PC-3 (cell line): ENCODE data around the gene CFAP58. TPM values are rescaled to one million over a fixed set of nuclear protein-coding genes. Genes with fewer than 3 reads are reported as not detected.

Experiments used
- ATAC-seq: fragments of 200-7000 bp; cut with Tn5 transposase; 2 replicates; pipeline ENCODE4 v1.9.1; 2020; ENCODE audit warnings: mild to moderate bottlenecking, moderate library complexity
- BruUV-seq: library from RNA; stranded (reverse); fragments of 400-500 nt; replicated peaks from 2 replicates; lab custom pipeline; 2021; lab: Mats Ljungman, UMichigan
- CTCF ChIA-PET: fragments of 300-600 bp; sonication (Branson Sonifier 250); formaldehyde crosslinking; loops from one replicate; lab custom pipeline; 2022; ENCODE audit warnings: antibody characterized with exemption; lab: Charles Lee
- POLR2A ChIA-PET: fragments of 300-600 bp; sonication (Branson Sonifier 250); formaldehyde crosslinking; loops from one replicate; lab custom pipeline; 2022; ENCODE audit warnings: antibody characterized with exemption; ENCODE audit not compliant: unreplicated experiment; lab: Charles Lee
- DNase-seq: peaks from one replicate; pipeline ENCODE4 v3.0.0-alpha.2; 2015
- H2AFZ ChIP-seq: fragments of 300-600 bp; sonication (generic); 2 replicates; pipeline ENCODE4 v1.6.0; 2016; ENCODE audit warnings: antibody characterized with exemption, low read length
- H3F3A ChIP-seq: fragments of 300-600 bp; sonication (generic); one replicate; pipeline ENCODE4 v1.6.0; 2017; ENCODE audit warnings: antibody characterized with exemption, low read length, control low read depth, mild to moderate bottlenecking; ENCODE audit not compliant: unreplicated experiment
- H3K27ac ChIP-seq: fragments of 300-600 bp; sonication (generic); 2 replicates; pipeline ENCODE4 v1.5.1; 2016; ENCODE audit warnings: mild to moderate bottlenecking, low read length
- H3K27me3 ChIP-seq: fragments of 300-600 bp; sonication (generic); 2 replicates; pipeline ENCODE4 v1.6.1; 2016; ENCODE audit warnings: low read length, mixed read lengths
- H3K36me3 ChIP-seq: fragments of 300-600 bp; sonication (generic); 2 replicates; pipeline ENCODE4 v1.6.1; 2016; ENCODE audit warnings: low read depth, mixed run types, low read length, mixed read lengths
- H3K4me1 ChIP-seq: fragments of 300-600 bp; sonication (generic); 2 replicates; pipeline ENCODE4 v1.5.1; 2016; ENCODE audit warnings: low read length; ENCODE audit not compliant: insufficient read depth
- H3K4me2 ChIP-seq: fragments of 300-600 bp; sonication (generic); 2 replicates; pipeline ENCODE4 v1.6.0; 2016; ENCODE audit warnings: low read length
- H3K4me3 ChIP-seq: fragments of 300-600 bp; sonication (generic); 2 replicates; pipeline ENCODE4 v1.5.1; 2016; ENCODE audit warnings: mild to moderate bottlenecking, low read length, mixed read lengths
- H3K79me2 ChIP-seq: fragments of 300-600 bp; sonication (generic); 2 replicates; pipeline ENCODE4 v1.6.1; 2017; ENCODE audit warnings: low read length, mixed read lengths
- H3K9ac ChIP-seq: fragments of 300-600 bp; sonication (generic); 2 replicates; pipeline ENCODE4 v1.6.0; 2016; ENCODE audit warnings: mild to moderate bottlenecking, low read length
- H3K9me2 ChIP-seq: fragments of 300-600 bp; sonication (generic); replicated peaks from 2 replicates; pipeline ENCODE4 v1.6.1; 2016; ENCODE audit warnings: mixed run types, low read length, mixed read lengths
- H3K9me3 ChIP-seq: fragments of 300-600 bp; sonication (generic); 2 replicates; pipeline ENCODE4 v1.6.1; 2016; ENCODE audit warnings: low read length, mixed read lengths
- H4K20me1 ChIP-seq: fragments of 300-600 bp; sonication (generic); 2 replicates; pipeline ENCODE4 v1.6.1; 2016; ENCODE audit warnings: low read length, mixed read lengths
- EZH2 ChIP-seq: fragments of 300-600 bp; sonication (generic); IDR thresholded peaks from one replicate; pipeline ENCODE4 v1.6.1; 2017; ENCODE audit warnings: antibody characterized with exemption, mild to moderate bottlenecking, low read length; ENCODE audit not compliant: unreplicated experiment
- EZH2phosphoT487 ChIP-seq: fragments of 300-600 bp; sonication (generic); IDR thresholded peaks from 2 replicates; pipeline ENCODE4 v1.6.1; 2018; ENCODE audit warnings: mild to moderate bottlenecking, antibody characterized with exemption, low read length, borderline replicate concordance
- intact Hi-C: fragments of 100-400 bp; cut with micrococcal nuclease; formaldehyde crosslinking; loops from 2 replicates; pipeline ENCODE4 v1.9.0; 2023
- total RNA-seq: library from RNA; depleted of rRNA; stranded (reverse); fragments of >200 nt; gene quantifications from 2 replicates; pipeline ENCODE4 v1.2.3, GENCODE V29; 2014
- TF ChIP-seq, protein P1 (sequence below): fragments of 300-600 bp; sonication (generic); conservative IDR thresholded peaks from 2 replicates; pipeline ENCODE4 v1.5.1; 2017; ENCODE audit warnings: antibody characterized with exemption, low read depth, mild to moderate bottlenecking, low read length

CFAP58 gene
- total RNA-seq, 1 experiment from 2014 or later: 0.26 TPM

GRCh38 chr10:104435822-104436221 is 82.2 kb downstream of the CFAP58 start:
- intact Hi-C loops: no loop called here
- Histone ChIP-seq H3K36me3 (no peaks in the 10 kb centered on the region), H2AFZ (no peak overlapping the region), H4K20me1 (no peaks in the 10 kb centered on the region), H3K4me2 (no peak overlapping the region), H3K4me1 (no peaks in the 10 kb centered on the region), H3K79me2 (no peaks in the 10 kb centered on the region), H3K9me2 (no peaks in the 10 kb centered on the region), H3K27ac (no peak overlapping the region), H3K9ac (no peak overlapping the region), H3K27me3 (peaks cover 7% of the 10 kb centered on the region), H3F3A (no peaks in the 10 kb centered on the region), H3K4me3 (no peak overlapping the region), H3K9me3 (no peaks in the 10 kb centered on the region)
- ChIA-PET POLR2A (no interaction called here), CTCF (no interaction called here)
- DNase-seq (no peak), ATAC-seq (no peak)
- BruUV-seq: no TSS peak
- TF ChIP-seq, protein P1, sequence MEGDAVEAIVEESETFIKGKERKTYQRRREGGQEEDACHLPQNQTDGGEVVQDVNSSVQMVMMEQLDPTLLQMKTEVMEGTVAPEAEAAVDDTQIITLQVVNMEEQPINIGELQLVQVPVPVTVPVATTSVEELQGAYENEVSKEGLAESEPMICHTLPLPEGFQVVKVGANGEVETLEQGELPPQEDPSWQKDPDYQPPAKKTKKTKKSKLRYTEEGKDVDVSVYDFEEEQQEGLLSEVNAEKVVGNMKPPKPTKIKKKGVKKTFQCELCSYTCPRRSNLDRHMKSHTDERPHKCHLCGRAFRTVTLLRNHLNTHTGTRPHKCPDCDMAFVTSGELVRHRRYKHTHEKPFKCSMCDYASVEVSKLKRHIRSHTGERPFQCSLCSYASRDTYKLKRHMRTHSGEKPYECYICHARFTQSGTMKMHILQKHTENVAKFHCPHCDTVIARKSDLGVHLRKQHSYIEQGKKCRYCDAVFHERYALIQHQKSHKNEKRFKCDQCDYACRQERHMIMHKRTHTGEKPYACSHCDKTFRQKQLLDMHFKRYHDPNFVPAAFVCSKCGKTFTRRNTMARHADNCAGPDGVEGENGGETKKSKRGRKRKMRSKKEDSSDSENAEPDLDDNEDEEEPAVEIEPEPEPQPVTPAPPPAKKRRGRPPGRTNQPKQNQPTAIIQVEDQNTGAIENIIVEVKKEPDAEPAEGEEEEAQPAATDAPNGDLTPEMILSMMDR: no peak
- no peak for TF ChIP-seq EZH2
- no peak for TF ChIP-seq EZH2phosphoT487

- H3F3A ChIP-seq: no peaks in the 10 kb centered on the region
- no peak overlapping the region for H3K4me3 ChIP-seq
- no peaks in the 10 kb centered on the region for H3K79me2 ChIP-seq
- no peak overlapping the region for H3K27ac ChIP-seq
- no peak for TF ChIP-seq EZH2phosphoT487
- TF ChIP-seq, protein P1: no peak
- no peak for TF ChIP-seq EZH2
- no peak overlapping the region for H3K9ac ChIP-seq
- ATAC-seq (no peak), DNase-seq (no peak)
- intact Hi-C loops: no loop called here
- ChIA-PET POLR2A (no interaction called here), CTCF (no interaction called here)
- no peak overlapping the region for H2AFZ ChIP-seq
- no TSS peak for BruUV-seq
- H3K27me3 ChIP-seq: peaks cover 7% of the 10 kb centered on the region; the same call in 1 of the 2 replicates
- H3K36me3 ChIP-seq: no peaks in the 10 kb centered on the region
- no peaks in the 10 kb centered on the region for H4K20me1 ChIP-seq
- no peak overlapping the region for H3K4me2 ChIP-seq
- no peaks in the 10 kb centered on the region for H3K4me1 ChIP-seq
- H3K9me3 ChIP-seq: no peaks in the 10 kb centered on the region
- no peaks in the 10 kb centered on the region for H3K9me2 ChIP-seq
Observed at GRCh38 chr10:104437226-104437625, 83.6 kb downstream of the CFAP58 start.

DNA sequence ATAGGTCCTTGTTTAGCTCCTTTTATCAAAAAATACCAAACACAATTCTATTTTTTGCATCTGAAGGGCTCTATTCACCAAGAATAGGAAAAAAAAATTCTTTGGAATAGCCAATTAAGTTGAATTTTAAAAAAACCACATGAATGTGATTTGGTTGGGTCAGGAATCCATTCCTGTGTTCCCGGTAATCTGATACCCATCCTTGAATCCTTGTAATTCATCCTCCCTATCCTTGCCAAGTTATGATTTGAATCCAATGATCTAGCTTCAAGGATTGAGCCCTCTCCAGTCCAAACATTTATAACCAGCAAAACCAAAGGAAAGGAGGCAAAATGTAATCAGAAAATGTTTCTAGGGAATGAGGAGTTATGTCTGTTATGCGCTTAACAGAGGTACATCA is 86.6 kb downstream of the CFAP58 start:
- Histone ChIP-seq H3K9ac (no peak overlapping the region), H3K4me2 (no peak overlapping the region), H3K36me3 (no peaks in the 10 kb centered on the region), H3K4me1 (no peaks in the 10 kb centered on the region), H3K27me3 (peaks cover 7% of the 10 kb centered on the region; the same call in 1 of the 2 replicates), H3K27ac (no peak overlapping the region), H3F3A (no peaks in the 10 kb centered on the region), H2AFZ (no peak overlapping the region), H3K4me3 (no peak overlapping the region), H3K9me3 (no peaks in the 10 kb centered on the region), H4K20me1 (no peaks in the 10 kb centered on the region), H3K9me2 (no peaks in the 10 kb centered on the region), H3K79me2 (no peaks in the 10 kb centered on the region)
- DNase-seq: no peak
- no peak for ATAC-seq
- BruUV-seq: no TSS peak
- intact Hi-C loops: no loop called here
- ChIA-PET POLR2A (no interaction called here), CTCF (no interaction called here)
- TF ChIP-seq, protein P1: no peak
- TF ChIP-seq EZH2 (no peak), EZH2phosphoT487 (no peak)
